IPS-18c (cell line): ENCODE data around the gene PLEKHG3.

ENCODE experiments used
- H3K4me3 ChIP-seq: 2 replicates; pipeline ENCODE4 v1.7.0; 2013; ENCODE audit warnings: low read depth, mild to moderate bottlenecking, low read length, moderate library complexity; ENCODE audit not compliant: insufficient read depth
- H3K9me3 ChIP-seq: one replicate; pipeline ENCODE4 v1.6.1; 2013; ENCODE audit warnings: mild to moderate bottlenecking, low read length, moderate library complexity; ENCODE audit not compliant: control insufficient read depth, insufficient read depth

PLEKHG3 gene

GRCh38 chr14:64763085-64763782, 59.0 kb downstream of the PLEKHG3 start:
- Histone ChIP-seq H3K4me3 (no peak overlapping the region), H3K9me3 (no peaks in the 10 kb centered on the region)

- Histone ChIP-seq H3K4me3 (no peak overlapping the region), H3K9me3 (no peaks in the 10 kb centered on the region)
Observed at GRCh38 chr14:64763801-64764621, 59.8 kb downstream of the PLEKHG3 start.

GRCh38 chr14:64764641-64765520, 60.7 kb downstream of the PLEKHG3 start:
- H3K4me3 ChIP-seq = 0 out of 2 replicates have a peak overlapping the region, but pooled peaks have one; percentile 17
- H3K9me3 ChIP-seq = no peaks in the 10 kb centered on the region

- H3K4me3 ChIP-seq = no peak overlapping the region
- no peaks in the 10 kb centered on the region for H3K9me3 ChIP-seq
Observed at GRCh38 chr14:64765740-64766302, 61.6 kb downstream of the PLEKHG3 start.

GRCh38 chr14:64766430-64767151, 62.4 kb downstream of the PLEKHG3 start:
- no peak overlapping the region for H3K4me3 ChIP-seq

GRCh38 chr14:64767215-64767964, 63.2 kb downstream of the PLEKHG3 start:
- no peaks in the 10 kb centered on the region for H3K9me3 ChIP-seq
- no peak overlapping the region for H3K4me3 ChIP-seq

More at GRCh38 chr14:64766430-64767151, 62.4 kb downstream of the PLEKHG3 start:
- H3K9me3 ChIP-seq = no peaks in the 10 kb centered on the region

GRCh38 chr14:64768401-64769095, 64.3 kb downstream of the PLEKHG3 start:
- Histone ChIP-seq H3K4me3 (no peak overlapping the region), H3K9me3 (peaks cover 2% of the 10 kb centered on the region)

- peaks cover 8% of the 10 kb centered on the region for H3K9me3 ChIP-seq
- no peak overlapping the region for H3K4me3 ChIP-seq
Observed at GRCh38 chr14:64769096-64770020, 65.1 kb downstream of the PLEKHG3 start.

- Histone ChIP-seq H3K9me3 (peaks cover 9% of the 10 kb centered on the region), H3K4me3 (no peak overlapping the region)
Observed at GRCh38 chr14:64770751-64771150, 66.5 kb downstream of the PLEKHG3 start.

GRCh38 chr14:64771161-64771560, 66.9 kb downstream of the PLEKHG3 start:
- peaks cover 9% of the 10 kb centered on the region for H3K9me3 ChIP-seq
- no peak overlapping the region for H3K4me3 ChIP-seq

- H3K4me3 ChIP-seq = no peak overlapping the region
Observed at GRCh38 chr14:64772397-64772950, 68.2 kb downstream of the PLEKHG3 start.

GRCh38 chr14:64773046-64773445, 68.8 kb downstream of the PLEKHG3 start:
- no peak overlapping the region for H3K4me3 ChIP-seq
- H3K9me3 ChIP-seq = peaks cover 9% of the 10 kb centered on the region

More at GRCh38 chr14:64772397-64772950, 68.2 kb downstream of the PLEKHG3 start:
- peaks cover 9% of the 10 kb centered on the region for H3K9me3 ChIP-seq

GRCh38 chr14:64773577-64773976, 69.4 kb downstream of the PLEKHG3 start:
- peaks cover 9% of the 10 kb centered on the region for H3K9me3 ChIP-seq
- no peak overlapping the region; the same call in 1 of the 2 replicates for H3K4me3 ChIP-seq

- no peak overlapping the region for H3K4me3 ChIP-seq
- peaks cover 9% of the 10 kb centered on the region for H3K9me3 ChIP-seq
Observed at GRCh38 chr14:64774272-64774671, 70.0 kb downstream of the PLEKHG3 start.
